GM21737 (cell line): ENCODE results near the gene BHLHA9.
"Not testable (repeated sequence)": the region's sequence is repeated elsewhere in the genome, so short reads cannot be mapped to it uniquely, and the experiment has no call there.

Experiments
- ATAC-seq: cut with Tn5 transposase; IDR thresholded peaks from one replicate; pipeline ENCODE4 v1.9.1; 2021; ENCODE audit warnings: mild to moderate bottlenecking, moderate library complexity; ENCODE audit not compliant: unreplicated experiment

The BHLHA9 gene

DNA sequence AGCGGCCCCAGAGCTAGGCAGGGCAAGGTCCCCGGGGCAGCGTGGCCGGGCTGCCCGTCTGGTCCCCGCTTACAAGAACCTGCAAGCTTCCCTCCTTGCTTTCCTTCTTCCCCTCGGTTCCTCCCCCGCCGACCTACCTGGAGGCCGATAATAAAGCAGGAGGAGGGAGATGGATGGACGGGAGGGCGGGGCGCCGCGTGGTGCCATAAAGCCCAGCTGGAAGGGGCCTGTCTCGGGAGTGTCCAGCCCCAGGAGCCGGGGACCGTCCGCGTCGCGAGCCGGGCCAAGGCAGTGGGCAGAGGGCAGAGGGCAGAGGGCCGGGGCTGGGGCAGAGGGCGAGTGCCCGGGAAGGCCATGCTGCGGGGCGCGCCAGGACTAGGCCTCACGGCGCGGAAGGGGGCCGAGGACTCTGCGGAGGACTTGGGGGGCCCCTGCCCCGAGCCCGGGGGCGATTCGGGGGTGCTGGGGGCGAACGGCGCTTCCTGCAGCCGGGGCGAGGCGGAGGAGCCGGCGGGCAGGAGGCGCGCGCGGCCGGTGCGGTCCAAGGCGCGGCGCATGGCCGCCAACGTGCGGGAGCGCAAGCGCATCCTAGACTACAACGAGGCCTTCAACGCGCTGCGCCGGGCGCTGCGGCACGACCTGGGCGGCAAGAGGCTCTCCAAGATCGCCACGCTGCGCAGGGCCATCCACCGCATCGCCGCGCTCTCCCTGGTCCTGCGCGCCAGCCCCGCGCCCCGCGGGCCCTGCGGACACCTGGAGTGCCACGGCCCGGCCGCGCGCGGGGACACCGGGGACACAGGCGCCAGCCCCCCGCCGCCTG is at the start of gene BHLHA9:
BHLHA9 (plus strand) TSS at position 235 of the 820 bp plus-strand sequence; CDS start at position 355, 120 bp downstream.
- no peak for ATAC-seq

- no peak for ATAC-seq
These were observed 49.0 kb upstream of the BHLHA9 start for GRCh38 chr17:1221209-1221608.

- ATAC-seq = no peak
These were observed 47.9 kb upstream of the BHLHA9 start for GRCh38 chr17:1222321-1222720.

GRCh38 chr17:1223662-1224061 is 46.6 kb upstream of the BHLHA9 start:
- ATAC-seq = no peak

DNA sequence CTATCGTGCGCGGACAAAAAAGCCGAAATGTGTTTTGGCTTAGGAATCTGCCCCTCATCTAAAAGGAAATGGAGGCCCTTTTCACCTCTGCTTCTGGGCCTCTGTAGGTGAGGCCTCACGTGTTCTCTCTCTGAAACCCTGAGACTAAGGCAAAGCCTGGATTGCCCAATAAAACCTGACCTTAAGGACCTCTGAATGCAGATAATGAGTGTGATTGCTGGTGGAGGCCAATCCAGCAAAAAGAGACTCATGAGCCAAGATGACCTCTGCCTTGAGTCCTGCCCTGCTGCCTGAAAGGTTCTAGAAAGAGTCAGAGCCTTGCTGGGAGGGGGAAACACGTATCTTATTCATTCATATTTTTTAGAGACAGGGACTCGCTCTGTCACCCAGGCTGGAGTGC is 45.9 kb upstream of the BHLHA9 start:
- no peak for ATAC-seq

- no peak for ATAC-seq
These were observed 43.9 kb upstream of the BHLHA9 start for GRCh38 chr17:1226308-1226707.

- no peak for ATAC-seq
These were observed 42.9 kb upstream of the BHLHA9 start for GRCh38 chr17:1227365-1227764.

DNA sequence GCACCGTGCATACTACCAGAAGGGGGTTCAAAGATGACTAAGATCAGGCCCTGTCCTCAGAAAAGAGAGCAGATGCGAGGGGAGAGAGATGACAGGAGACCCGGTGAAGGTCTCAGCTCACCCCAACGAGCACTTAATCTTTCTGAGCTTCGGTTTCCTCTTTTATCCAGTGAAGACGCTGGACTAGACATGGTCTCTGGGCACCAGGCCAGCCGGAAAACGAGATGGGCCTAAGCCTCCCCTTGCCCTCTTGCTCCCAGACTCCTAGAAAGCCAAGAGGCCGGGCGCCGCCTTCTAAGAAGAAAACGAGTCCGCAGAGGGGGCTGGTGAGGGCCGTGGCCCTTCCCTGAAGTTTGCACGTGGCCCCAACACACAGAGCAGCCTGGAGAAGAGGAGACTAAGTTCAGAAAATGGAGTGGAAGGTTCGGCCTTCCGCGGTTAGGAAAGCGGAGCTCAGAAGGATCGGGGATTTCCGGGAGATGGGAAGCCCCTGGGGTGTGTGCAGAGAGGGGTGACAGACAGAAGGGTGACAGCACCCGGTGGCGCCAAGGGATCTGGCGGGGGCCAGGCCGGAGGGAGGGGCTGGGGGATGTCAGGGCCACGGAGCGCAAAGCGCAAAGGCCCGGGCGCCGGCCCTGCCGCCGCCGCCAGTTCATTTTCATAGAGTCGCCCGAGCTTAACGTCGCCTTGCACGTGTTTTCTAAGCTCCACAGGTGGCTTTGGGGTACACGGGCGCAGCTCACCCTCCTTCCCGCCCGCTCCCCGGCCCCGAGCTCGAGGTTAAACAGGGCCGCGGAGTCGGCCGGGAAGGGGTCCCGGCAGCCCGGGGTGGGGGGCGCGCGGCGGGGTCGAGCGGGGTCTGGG is 42.1 kb upstream of the BHLHA9 start:
- peak; percentile 36 for ATAC-seq

DNA sequence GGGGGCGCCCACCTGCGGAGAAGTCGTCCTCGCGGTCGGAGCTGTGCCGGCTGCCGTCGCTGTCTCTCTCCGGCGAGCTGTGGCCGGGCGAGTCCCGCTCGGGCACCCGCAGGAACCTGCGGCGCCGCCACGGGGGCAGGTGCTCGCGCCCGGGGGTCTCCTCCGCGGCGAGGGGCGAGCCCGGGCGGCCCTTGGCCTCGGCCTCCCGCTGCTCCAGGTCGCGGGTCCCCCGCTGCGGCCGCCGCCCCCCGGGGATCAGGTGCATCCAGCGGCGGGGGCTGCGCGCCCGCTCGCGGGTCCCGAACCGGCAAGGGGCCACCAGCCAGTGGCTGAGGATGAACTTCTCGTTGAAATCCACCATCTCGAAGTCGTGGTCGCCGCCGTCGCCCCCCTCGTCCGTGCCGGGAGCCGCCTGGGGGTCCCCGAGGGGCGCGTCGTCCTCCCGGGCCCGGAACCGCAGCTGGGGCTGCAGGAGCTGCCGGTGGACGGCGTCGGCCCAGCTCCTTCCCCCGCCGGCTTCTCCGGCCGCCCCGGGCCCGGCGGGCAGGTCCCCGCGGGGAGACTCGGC is 41.4 kb upstream of the BHLHA9 start:
- peak; percentile 19 for ATAC-seq

DNA sequence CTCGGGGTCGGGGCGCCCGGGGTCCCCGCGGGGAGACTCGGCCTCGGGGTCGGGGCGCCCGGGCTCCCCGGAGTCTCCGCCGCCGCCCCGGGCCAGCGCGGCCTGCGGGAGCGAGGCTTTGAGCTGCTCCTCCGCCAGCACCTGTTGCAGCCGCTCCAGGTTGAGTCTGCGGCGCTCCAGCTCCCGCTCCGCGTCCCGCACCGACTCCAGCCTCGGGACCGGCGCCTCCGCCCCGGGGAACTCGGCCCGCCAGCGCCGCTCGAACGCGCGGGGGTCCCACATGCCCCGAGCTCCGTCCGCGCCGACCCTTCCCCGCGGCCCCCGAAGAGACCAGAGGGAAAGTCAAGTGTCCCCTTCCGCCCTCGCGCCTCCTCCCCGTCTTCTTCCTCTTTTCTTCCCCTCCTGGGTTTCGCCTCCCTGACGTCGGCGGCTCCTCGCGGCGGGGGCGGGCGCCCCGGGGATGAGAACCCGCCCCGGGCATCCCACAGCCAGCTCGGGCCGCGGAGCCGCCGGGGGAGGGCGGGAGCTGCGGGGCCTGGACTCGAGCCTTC is 40.8 kb upstream of the BHLHA9 start:
- peak; percentile 41 for ATAC-seq

DNA sequence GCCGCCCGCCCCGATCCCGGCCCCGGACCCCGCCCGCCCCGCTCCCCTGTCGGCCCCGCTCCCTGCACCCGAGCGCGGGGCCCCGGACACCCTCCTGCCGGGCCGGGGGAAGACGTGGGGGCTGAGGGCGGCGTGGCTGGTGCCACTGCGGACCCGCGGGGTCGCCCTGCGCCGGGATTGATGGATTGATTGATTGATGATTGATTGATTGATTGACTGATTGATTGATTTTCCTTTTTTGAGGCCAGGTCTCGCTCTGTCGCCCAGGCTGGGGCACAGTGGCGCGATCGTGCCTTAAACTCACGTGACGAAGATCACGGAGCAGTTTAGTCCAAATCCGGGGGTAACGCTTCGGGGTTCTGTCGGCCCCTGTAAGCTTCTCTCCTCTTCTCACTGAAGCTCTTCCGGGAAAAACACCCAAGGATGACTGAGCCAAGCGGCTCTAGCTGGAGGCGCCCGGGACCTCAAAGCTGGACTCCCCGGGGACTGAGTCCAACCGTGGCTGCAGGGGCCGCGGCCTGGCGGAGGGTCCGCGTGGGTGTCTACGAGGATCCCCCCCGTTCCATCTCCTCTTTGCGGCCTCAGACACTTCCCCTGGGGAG is 40.2 kb upstream of the BHLHA9 start:
- ATAC-seq = no peak

DNA sequence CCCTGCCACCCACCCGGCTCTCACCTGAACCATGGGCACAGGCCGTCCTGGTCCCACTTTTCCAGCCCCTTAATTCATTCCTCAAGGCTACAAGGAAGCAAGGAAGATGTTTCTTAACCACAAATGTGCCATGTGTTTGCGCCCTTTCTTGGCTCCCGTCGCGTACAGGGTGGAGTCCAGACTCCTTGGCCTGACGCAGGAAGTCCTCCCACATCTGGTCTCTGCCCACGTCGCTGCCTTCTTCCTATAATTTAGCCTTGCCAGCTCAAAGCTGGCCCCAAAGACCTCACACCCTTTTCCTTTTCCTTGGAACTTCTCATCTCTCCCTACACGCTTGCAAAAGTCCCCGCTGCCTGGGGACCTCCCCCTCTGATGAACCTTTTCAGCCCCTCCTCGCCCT is 38.8 kb upstream of the BHLHA9 start:
- no peak for ATAC-seq

DNA sequence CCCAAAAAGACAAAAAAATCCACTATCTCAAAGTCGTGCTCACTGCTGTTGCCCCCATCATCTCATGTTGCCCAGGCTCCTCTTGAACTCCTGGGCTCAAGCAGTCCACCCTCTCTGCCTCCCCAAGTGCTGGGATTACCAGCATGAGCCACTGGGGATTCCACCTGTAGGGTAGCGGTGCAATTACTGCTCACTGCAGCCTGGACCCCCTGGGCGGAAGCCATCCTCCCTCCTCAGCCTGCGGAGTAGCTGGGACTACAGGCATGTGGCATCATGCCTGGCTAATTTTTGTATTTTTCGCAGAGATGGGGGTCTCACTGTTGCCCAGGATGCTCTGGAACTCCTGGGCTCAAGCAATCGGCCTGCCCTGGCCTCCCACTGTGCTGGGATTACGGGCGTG is 37.9 kb upstream of the BHLHA9 start:
- ATAC-seq = no peak

GRCh38 chr17:1232786-1233185 is 37.5 kb upstream of the BHLHA9 start:
- no peak for ATAC-seq

DNA sequence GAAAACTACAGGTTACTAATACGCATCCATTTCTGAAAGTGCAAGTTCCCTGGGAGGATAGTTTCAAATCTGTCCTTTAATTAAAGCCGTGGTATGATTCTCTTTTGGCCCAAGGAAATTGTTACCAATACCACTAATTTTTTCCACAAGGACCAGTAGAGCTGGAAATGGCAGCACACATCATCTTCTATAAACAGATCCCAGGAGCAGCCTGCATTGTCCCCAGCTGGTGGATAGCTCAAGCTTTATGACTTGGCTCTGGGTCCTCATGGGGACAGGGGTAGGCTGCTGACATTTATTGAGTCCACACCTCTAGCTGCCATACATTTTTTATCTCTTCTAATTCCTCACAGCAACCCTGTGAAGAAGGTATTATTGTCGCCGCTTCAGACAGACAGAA is 35.8 kb upstream of the BHLHA9 start:
- ATAC-seq = no peak

GRCh38 chr17:1237471-1237870 is 32.8 kb upstream of the BHLHA9 start:
- no peak for ATAC-seq

DNA sequence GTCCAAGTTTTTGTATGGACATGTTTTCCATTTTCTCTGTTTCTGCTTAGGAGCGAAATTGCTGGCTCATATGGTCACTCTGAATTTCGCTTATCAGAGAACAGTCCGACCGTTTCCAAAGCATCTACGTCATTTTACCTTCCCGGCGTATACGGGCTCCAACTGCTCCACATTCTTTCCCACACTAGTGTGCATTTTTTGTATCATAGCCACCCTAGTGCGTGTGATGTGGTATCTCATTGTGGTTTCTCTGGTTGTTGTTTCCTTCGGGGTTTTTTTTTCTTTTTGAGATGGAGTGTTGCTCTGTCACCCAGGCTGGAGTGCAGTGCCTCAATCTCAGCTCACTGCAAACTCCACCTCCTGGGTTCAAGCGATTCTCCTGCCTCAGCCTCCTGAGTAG is 31.0 kb upstream of the BHLHA9 start:
- no peak for ATAC-seq

- ATAC-seq = not testable (repeated sequence)
These were observed 29.8 kb upstream of the BHLHA9 start for GRCh38 chr17:1240426-1240825.

- no peak for ATAC-seq
These were observed 28.3 kb upstream of the BHLHA9 start for GRCh38 chr17:1241929-1242328.

GRCh38 chr17:1244606-1245012 is 25.6 kb upstream of the BHLHA9 start:
- ATAC-seq = no peak
